NCI-H1048 (cell line): ENCODE data around the gene GREM1.

Source experiments
- DNase-seq: peaks from one replicate; lab custom pipeline; 2025; lab: John Stamatoyannopoulos, UW

GREM1 gene

GRCh38 chr15:32781781-32782180, 64.0 kb downstream of the GREM1 start:
- no peak for DNase-seq

- no peak for DNase-seq
Observed at GRCh38 chr15:32784581-32784980, 66.8 kb downstream of the GREM1 start.

GRCh38 chr15:32786906-32787305, 69.1 kb downstream of the GREM1 start:
- DNase-seq = no peak

DNA sequence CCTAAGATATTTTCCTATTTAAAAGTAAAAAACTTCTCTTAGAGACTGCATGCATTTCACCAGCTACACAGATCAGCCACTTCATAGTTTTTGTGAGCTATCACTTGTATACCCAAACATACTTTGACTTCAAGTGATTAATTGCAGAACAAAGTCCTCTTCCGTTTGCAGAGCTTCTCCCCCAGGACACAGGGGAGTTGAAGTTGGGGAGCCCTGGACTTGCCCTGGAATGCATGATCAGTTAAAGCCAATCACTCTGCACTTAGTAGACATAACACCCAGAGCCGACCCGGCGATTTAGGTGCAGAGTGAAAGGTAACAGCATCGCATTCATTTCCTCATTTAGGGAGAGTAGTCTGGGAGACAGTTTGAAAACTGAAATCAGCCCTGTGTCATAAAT, 70.1 kb downstream of the GREM1 start:
- no peak for DNase-seq

DNA sequence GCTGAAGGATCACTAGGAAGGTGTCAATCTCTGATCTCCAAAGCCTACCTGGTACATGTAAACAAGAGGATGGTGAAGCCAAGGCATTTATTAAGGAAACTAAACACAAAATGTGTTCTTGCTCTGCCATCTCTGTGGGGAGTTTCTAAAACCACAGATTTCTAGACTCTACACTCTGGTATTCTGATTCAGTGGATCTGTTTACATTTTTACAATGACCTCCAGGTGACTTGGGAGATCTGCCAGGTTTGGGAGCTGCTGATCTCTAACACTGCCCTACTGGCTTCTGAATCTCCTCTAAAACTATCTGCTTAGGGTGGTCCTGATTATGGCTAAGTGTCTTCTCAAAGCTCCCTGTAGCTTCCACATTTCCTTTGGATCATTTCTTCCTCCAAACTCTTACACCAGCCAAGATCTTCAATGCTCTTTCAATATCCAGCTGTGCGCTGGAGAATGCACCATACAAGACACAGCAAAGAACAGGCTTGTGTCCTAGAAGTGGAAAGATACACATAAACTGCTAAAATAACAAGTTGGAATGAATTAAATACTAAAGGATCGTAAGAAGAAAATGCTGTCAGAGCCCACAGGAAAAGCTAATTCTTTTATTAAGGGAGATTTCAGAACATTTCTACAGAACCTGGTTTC, 72.7 kb downstream of the GREM1 start:
- DNase-seq = no peak

GRCh38 chr15:32792436-32792835, 74.6 kb downstream of the GREM1 start:
- DNase-seq = no peak
